ENCODE results near the gene PC.

Gene PC

GRCh38 chr11:66953081-66953833 is 4.9 kb downstream of the PC start:
- H3K27me3 ChIP-seq = no peaks in the 10 kb centered on the region
- peaks cover 15 to 37% (median 19%) of the 10 kb centered on the region in 10 experiments for H3K4me1 ChIP-seq
- peaks cover 0 to 6% (median 0%) of the 10 kb centered on the region in 11 experiments; a peak in 1 of 22 replicates for H4K20me1 ChIP-seq
- H3K4me3 ChIP-seq = no peak overlapping the region
- H3K36me3 ChIP-seq = peaks cover 0 to 56% (median 0%) of the 10 kb centered on the region in 11 experiments; a peak in 5 of 22 replicates
- H3K9ac ChIP-seq = no peak overlapping the region
- no peak overlapping the region for H3K27ac ChIP-seq
- TF ChIP-seq Cebpa-rat (IDR thresholded peaks at IDR 0.05) = peak in 1 of 11 experiments; percentile 34; a peak in 2 of 22 replicates
- no peak overlapping the region for H3K4me2 ChIP-seq
- no peaks in the 10 kb centered on the region for H3K9me3 ChIP-seq (replicated peaks in 1 of 11)

DNA sequence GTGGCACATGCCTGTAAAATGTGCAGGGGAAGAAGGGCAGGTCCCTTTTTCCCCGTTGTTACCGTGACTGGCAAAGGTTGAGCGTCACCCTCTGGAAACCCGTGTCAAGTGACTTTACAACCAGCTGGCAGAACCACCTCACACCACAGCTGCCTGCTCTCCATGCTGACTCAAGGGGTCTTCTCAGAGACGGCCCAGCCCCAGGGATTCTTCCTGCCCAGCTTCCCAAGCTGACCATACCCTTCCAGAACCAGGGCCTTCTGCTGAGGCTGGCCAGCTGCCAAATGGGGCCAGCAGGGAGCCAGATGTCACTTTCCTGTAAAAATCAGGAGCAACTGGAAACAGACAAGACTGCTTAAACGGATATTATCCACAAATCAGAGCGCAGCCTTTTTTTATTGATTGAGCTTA is 6.3 kb downstream of the PC start:
- no peak for TF ChIP-seq Cebpa-rat (IDR thresholded peaks at IDR 0.05)
- no peak overlapping the region for H3K4me3 ChIP-seq
- H3K27ac ChIP-seq = no peak overlapping the region
- no peaks in the 10 kb centered on the region for H3K27me3 ChIP-seq
- H4K20me1 ChIP-seq = peaks cover 0 to 6% (median 0%) of the 10 kb centered on the region in 11 experiments; a peak in 1 of 22 replicates
- peak overlapping the region in 1 of 11 experiments; percentile 10; a peak in 1 of 22 replicates for H3K9ac ChIP-seq
- peaks cover 0 to 69% (median 0%) of the 10 kb centered on the region in 11 experiments; a peak in 5 of 22 replicates for H3K36me3 ChIP-seq
- peaks cover 6 to 28% (median 10%) of the 10 kb centered on the region in 10 experiments for H3K4me1 ChIP-seq
- H3K4me2 ChIP-seq = no peak overlapping the region
- no peaks in the 10 kb centered on the region for H3K9me3 ChIP-seq (replicated peaks in 1 of 11)

- no peak overlapping the region for H3K4me2 ChIP-seq
- no peak overlapping the region for H3K27ac ChIP-seq
- H3K9me3 ChIP-seq (replicated peaks in 1 of 11) = no peaks in the 10 kb centered on the region
- no peak for TF ChIP-seq Cebpa-rat (IDR thresholded peaks at IDR 0.05)
- no peak overlapping the region for H3K9ac ChIP-seq
- H3K36me3 ChIP-seq = peaks cover 0 to 77% (median 3%) of the 10 kb centered on the region in 11 experiments; a peak in 5 of 22 replicates
- no peaks in the 10 kb centered on the region for H3K27me3 ChIP-seq
- H4K20me1 ChIP-seq = peaks cover 0 to 6% (median 0%) of the 10 kb centered on the region in 11 experiments; a peak in 1 of 22 replicates
- peaks cover 0 to 20% (median 2%) of the 10 kb centered on the region in 10 experiments; a peak in 13 of 20 replicates for H3K4me1 ChIP-seq
- H3K4me3 ChIP-seq = no peak overlapping the region
Measured at GRCh38 chr11:66951135-66951534, 7.0 kb downstream of the PC start.

DNA sequence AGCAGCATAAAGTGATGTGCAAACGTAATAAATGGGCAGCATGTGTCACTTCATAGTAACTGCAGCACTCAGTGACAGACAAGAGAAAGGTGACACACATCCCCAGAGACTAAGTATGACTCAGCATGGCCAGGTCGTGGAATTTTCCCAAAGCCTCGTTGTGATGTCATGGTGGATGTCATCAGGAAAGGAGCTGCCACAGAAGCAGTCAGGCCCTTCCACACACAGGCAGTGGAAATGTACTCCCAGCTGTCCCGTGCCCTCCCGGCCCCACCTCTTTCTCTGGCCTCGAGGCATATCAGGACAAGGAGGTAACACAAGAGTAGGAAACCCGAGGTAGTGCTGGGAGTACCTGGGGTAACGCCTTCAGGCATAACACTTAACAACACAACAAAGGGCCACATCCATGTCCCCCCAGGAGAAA is 8.1 kb downstream of the PC start:
- Histone ChIP-seq H3K4me2 (no peak overlapping the region), H3K27ac (no peak overlapping the region), H3K9me3 (replicated peaks in 1 of 11) (no peaks in the 10 kb centered on the region), H3K27me3 (no peaks in the 10 kb centered on the region), H3K9ac (no peak overlapping the region), H4K20me1 (peaks cover 0 to 6% (median 0%) of the 10 kb centered on the region in 11 experiments; a peak in 1 of 22 replicates), H3K36me3 (peaks cover 0 to 79% (median 4%) of the 10 kb centered on the region in 11 experiments; a peak in 5 of 22 replicates), H3K4me3 (no peak overlapping the region), H3K4me1 (peaks cover 0 to 10% (median 0%) of the 10 kb centered on the region in 10 experiments; a peak in 6 of 20 replicates)
- no peak for TF ChIP-seq Cebpa-rat (IDR thresholded peaks at IDR 0.05)

- no peak for TF ChIP-seq Cebpa-rat (IDR thresholded peaks at IDR 0.05)
- Histone ChIP-seq H3K27ac (no peak overlapping the region), H3K9me3 (replicated peaks in 1 of 11) (no peaks in the 10 kb centered on the region)
Measured at GRCh38 chr11:66938582-66939135, 19.5 kb downstream of the PC start.

GRCh38 chr11:66937193-66937733 is 20.9 kb downstream of the PC start:
- Histone ChIP-seq H3K27me3 (no peaks in the 10 kb centered on the region), H3K27ac (no peak overlapping the region), H3K9ac (no peak overlapping the region), H3K4me3 (no peak overlapping the region), H3K9me3 (replicated peaks in 1 of 11) (no peaks in the 10 kb centered on the region), H3K4me1 (peaks cover 2 to 8% (median 2%) of the 10 kb centered on the region in 10 experiments; a peak in 18 of 20 replicates), H3K36me3 (peaks cover 0 to 26% (median 0%) of the 10 kb centered on the region in 11 experiments; a peak in 3 of 22 replicates), H3K4me2 (no peak overlapping the region), H4K20me1 (no peaks in the 10 kb centered on the region)
- TF ChIP-seq Cebpa-rat (IDR thresholded peaks at IDR 0.05) = no peak

More at GRCh38 chr11:66938582-66939135, 19.5 kb downstream of the PC start:
- Histone ChIP-seq H3K4me2 (no peak overlapping the region), H3K4me3 (no peak overlapping the region), H3K27me3 (no peaks in the 10 kb centered on the region), H3K9ac (no peak overlapping the region), H4K20me1 (no peaks in the 10 kb centered on the region), H3K36me3 (peaks cover 0 to 37% (median 0%) of the 10 kb centered on the region in 11 experiments; a peak in 3 of 22 replicates), H3K4me1 (0 out of 20 replicates have a peak, but pooled peaks cover 0 to 5% (median 0%) of the 10 kb centered on the region in 10 experiments)

DNA sequence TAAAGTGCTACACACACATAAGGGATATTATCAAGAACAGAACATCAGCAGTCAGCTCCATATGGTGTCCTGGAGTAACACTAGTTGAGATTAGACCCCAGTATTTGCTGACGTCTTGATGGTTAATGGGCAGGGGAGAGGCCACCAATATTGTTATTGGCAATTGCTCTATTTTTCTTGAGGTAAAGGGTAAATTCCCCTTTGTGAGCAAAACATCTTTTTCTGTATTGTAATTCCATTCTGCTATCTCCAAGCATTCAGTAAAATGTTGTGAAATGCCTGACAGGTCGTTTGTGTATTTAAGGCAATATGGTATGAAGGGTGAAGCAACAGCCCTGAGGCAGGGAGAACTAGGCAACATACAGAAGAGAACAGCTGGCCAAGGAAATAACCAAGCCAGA is 21.9 kb downstream of the PC start:
- H3K27ac ChIP-seq = no peak overlapping the region
- no peaks in the 10 kb centered on the region for H3K27me3 ChIP-seq
- H4K20me1 ChIP-seq = no peaks in the 10 kb centered on the region
- peaks cover 0 to 17% (median 0%) of the 10 kb centered on the region in 11 experiments; a peak in 2 of 22 replicates for H3K36me3 ChIP-seq
- no peak overlapping the region for H3K4me3 ChIP-seq
- H3K4me2 ChIP-seq = no peak overlapping the region
- H3K9ac ChIP-seq = no peak overlapping the region
- no peak for TF ChIP-seq Cebpa-rat (IDR thresholded peaks at IDR 0.05)
- no peaks in the 10 kb centered on the region for H3K9me3 ChIP-seq (replicated peaks in 1 of 11)
- H3K4me1 ChIP-seq = peaks cover 11 to 18% (median 12%) of the 10 kb centered on the region in 10 experiments

DNA sequence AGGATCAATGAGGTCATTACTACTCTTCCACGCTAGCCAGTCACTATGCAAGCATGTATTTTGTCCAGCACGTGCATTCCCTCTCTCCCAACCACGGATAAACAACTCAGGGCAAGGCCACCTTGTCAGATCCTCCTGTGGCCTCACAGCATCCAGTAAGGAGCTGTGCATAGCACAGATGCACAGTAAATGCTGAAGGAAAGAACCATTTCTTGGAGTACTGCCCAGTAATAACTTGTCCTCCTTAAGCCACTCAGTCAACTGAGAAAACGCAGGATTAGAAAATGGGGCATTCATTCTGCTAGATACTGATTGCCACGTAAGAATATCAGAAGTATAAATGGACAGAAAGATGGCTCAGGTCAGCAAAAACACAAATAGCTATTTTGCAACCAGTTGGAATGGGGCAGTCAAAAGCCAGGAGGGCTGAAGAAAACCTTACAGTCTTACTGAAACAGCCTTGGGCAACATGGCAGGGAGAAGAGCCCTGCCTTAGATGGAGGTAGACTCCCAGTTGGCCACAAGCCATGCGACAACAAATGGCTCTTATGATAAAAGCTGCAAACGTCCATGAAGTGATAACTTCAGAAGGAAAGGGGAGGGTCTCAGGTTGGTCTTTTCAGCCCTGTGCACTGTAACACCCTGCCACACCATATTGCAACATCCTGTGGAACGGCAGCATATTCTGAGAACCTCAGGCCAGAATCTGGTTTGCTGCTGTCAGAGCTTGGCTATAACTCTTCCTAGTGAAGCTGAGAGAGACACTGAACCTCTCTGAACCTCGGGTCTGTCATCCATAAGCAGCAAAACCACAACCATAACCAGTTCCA is 23.0 kb downstream of the PC start:
- no peaks in the 10 kb centered on the region for H3K27me3 ChIP-seq
- no peak for TF ChIP-seq Cebpa-rat (IDR thresholded peaks at IDR 0.05)
- H4K20me1 ChIP-seq = no peaks in the 10 kb centered on the region
- H3K27ac ChIP-seq = no peak overlapping the region
- H3K4me1 ChIP-seq = peaks cover 11 to 18% (median 13%) of the 10 kb centered on the region in 10 experiments
- no peak overlapping the region for H3K4me2 ChIP-seq
- no peak overlapping the region for H3K4me3 ChIP-seq
- H3K36me3 ChIP-seq = peaks cover 0 to 6% (median 0%) of the 10 kb centered on the region in 11 experiments; a peak in 1 of 22 replicates
- H3K9ac ChIP-seq = no peak overlapping the region
- H3K9me3 ChIP-seq (replicated peaks in 1 of 11) = no peaks in the 10 kb centered on the region
